Measurements from ENCODE around the gene PUS3.

- TF ChIP-seq CTCF (IDR thresholded peaks at IDR 0.05; ENCODE audit: insufficient read depth, low read length, poor library complexity, severe bottlenecking) (no peak), EZH2phosphoT487 (conservative IDR thresholded peaks at IDR 0.05; ENCODE audit: low read length) (no peak)
Measured at GRCh38 chr11:125950178-125950490, 47.1 kb upstream of the PUS3 start.
